ENCODE results near the gene ZGPAT.

ZGPAT gene

DNA sequence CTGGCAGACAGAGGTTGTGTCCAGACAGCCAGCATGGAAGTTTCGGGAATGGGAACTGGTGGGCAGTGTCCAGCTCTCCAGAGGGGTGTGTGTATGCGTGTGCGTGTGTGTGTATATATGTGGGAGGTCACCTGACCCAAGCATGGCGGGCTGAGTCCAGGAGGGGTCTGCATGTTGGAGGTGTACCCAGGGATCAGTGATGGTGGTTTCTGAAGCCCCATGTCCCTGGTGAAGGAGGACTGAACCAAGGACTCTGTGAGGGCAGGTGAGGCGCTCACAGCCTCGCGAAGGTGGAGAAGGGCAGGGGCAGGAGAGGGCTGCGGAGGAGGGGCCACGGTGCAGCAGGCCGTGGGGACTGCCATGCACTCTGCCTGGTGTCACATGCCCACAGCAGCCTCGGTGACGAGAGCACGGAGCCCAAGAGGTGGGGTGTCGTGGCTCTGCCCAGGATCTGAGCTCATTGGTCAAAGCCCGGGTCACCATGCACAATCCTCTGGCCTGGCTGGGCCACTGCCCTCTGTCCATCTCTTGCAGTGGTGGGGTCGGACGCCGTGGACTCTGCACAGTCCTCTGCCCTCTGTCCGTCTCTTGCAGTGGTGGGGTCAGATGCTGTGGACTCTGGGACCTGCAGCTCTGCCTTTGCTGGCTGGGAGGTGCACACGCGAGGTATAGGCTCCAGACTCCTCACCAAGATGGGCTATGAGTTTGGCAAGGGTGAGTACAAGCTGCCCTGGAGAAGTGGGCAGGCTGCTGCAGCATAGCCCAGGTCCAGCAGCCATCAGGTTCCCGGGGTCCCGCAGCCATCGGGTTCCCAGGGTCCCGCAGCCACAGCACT, 26.5 kb downstream of the ZGPAT start:
- no peak for DNase-seq
- TF ChIP-seq GATA1 (IDR thresholded peaks at IDR 0.05; ENCODE audit: low read depth, low read length) (no peak), POLR2A (IDR thresholded peaks at IDR 0.05; ENCODE audit: low read length) (no peak)

- no peak for DNase-seq
- no peak for TF ChIP-seq GATA1 (IDR thresholded peaks at IDR 0.05; ENCODE audit: low read depth, low read length)
- TF ChIP-seq POLR2A (IDR thresholded peaks at IDR 0.05; ENCODE audit: low read length), result no peak
These were observed 27.4 kb downstream of the ZGPAT start for GRCh38 chr20:63734946-63735858.

GRCh38 chr20:63735859-63736718, 28.2 kb downstream of the ZGPAT start, which contains the start of gene LIME1:
TSS of gene LIME1 (plus strand) at chr20:63736664. CDS start at chr20:63737550, 886 bp downstream.
- TF ChIP-seq GATA1 (IDR thresholded peaks at IDR 0.05; ENCODE audit: low read depth, low read length), result no peak
- no peak for TF ChIP-seq POLR2A (IDR thresholded peaks at IDR 0.05; ENCODE audit: low read length)
- no peak for DNase-seq

GRCh38 chr20:63736893-63737694, 29.3 kb downstream of the ZGPAT start:
- no peak for DNase-seq
- no peak for TF ChIP-seq POLR2A (IDR thresholded peaks at IDR 0.05; ENCODE audit: low read length)
- no peak for TF ChIP-seq GATA1 (IDR thresholded peaks at IDR 0.05; ENCODE audit: low read depth, low read length)

- TF ChIP-seq POLR2A (IDR thresholded peaks at IDR 0.05; ENCODE audit: low read length) (no peak), GATA1 (IDR thresholded peaks at IDR 0.05; ENCODE audit: low read depth, low read length) (no peak)
These were observed 29.8 kb downstream of the ZGPAT start for GRCh38 chr20:63737695-63737944.

GRCh38 chr20:63737945-63738686, 30.3 kb downstream of the ZGPAT start:
- peak in 1 of 2 experiments; percentile 33 for DNase-seq
- no peak for TF ChIP-seq GATA1 (IDR thresholded peaks at IDR 0.05; ENCODE audit: low read depth, low read length)
- no peak for TF ChIP-seq POLR2A (IDR thresholded peaks at IDR 0.05; ENCODE audit: low read length)

More at GRCh38 chr20:63737695-63737944, 29.8 kb downstream of the ZGPAT start:
- DNase-seq, result no peak

- DNase-seq, result peak; percentile 56 to 57
- TF ChIP-seq POLR2A (IDR thresholded peaks at IDR 0.05; ENCODE audit: low read length), result no peak
- no peak for TF ChIP-seq GATA1 (IDR thresholded peaks at IDR 0.05; ENCODE audit: low read depth, low read length)
These were observed 30.9 kb downstream of the ZGPAT start for GRCh38 chr20:63738687-63739129.

GRCh38 chr20:63739130-63740069, 31.6 kb downstream of the ZGPAT start, which contains the start of gene SLC2A4RG:
TSS of gene SLC2A4RG (plus strand) at chr20:63739776. CDS start at chr20:63739913, 137 bp downstream.
- peak; percentile 88 to 93 for DNase-seq
- TF ChIP-seq POLR2A (IDR thresholded peaks at IDR 0.05; ENCODE audit: low read length) (no peak), GATA1 (IDR thresholded peaks at IDR 0.05; ENCODE audit: low read depth, low read length) (no peak)

DNA sequence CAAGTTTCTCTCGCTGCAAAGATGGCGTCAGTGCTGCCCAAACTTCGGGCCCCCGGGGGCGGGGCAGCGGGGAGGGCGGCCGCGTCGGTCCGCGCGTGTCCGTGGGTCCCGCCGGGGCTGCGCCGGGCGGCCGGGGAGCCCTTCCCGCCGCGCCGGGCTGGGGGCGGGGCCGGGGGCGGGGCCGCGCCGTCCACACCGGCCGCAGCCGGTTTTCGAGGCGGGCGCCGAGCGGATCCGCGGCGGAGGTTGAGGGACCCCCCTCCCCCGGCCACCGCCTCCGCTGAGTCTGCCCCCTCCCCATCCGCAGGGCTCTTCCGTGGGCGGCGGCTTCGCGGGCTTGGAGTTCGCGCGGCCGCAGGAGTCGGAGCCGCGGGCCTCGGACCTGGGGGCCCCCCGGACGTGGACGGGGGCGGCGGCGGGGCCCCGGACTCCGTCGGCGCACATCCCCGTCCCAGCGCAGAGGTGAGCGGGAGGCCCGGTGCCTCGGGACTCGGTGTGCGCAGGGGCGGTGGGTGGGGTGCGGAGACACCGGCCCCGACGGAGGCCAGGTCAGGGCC, 32.3 kb downstream of the ZGPAT start:
- peak; percentile 61 to 72 for DNase-seq
- no peak for TF ChIP-seq POLR2A (IDR thresholded peaks at IDR 0.05; ENCODE audit: low read length)
- TF ChIP-seq GATA1 (IDR thresholded peaks at IDR 0.05; ENCODE audit: low read depth, low read length), result no peak

DNA sequence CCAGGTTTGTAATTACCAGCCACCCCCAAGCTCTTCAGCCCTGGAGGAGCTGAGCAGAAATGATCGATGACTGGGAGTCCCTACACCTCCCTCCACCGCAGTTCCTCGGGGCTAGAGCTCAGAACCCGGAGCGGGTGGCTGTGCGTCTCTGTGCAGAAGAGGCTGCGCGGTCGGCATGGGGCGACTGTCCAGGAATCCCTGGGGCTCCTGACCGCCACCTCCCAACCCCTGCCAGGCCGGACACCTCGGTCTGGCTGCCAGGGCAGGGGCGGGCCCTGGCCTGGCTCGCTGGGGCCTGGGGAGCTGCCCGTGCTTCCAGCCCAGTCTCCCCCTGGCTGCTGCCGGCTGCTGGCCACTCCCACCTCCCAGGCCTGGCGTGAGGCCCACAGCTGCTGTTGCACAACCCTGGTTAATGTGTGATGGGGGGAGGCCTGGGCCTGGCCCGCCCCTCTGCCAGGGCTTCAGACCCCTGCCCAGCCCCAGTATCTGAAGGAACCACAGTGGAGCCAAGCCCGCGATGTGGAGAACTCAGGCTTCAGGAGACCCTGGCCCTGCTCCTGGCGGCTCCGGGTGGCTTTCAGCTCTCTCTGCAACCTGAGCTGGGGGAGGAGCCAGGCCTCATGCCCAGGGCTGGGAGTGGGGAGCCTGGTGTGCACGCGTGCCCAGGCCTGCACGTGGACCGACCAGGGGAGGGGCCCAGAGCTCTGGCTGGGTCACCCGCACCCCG, 33.0 kb downstream of the ZGPAT start:
- DNase-seq, result peak; percentile 81 to 87
- TF ChIP-seq POLR2A (IDR thresholded peaks at IDR 0.05; ENCODE audit: low read length) (peak; percentile 26), GATA1 (IDR thresholded peaks at IDR 0.05; ENCODE audit: low read depth, low read length) (no peak)

Data from erythroblast (primary cell).